K562 (cell line): ENCODE data around the gene NSUN6.
A peak's percentile ranks its signal among the peaks of the same experiment; 100 is the strongest.

ENCODE experiments used
- CBX2 ChIP-seq: fragments of 200-600 bp; sonication (generic); IDR thresholded peaks from one replicate; pipeline ENCODE4 v1.6.1; 2012; ENCODE audit warnings: mild to moderate bottlenecking, low read length, inconsistent platforms; ENCODE audit not compliant: insufficient read depth, poor library complexity, severe bottlenecking
- EP300 ChIP-seq: IDR thresholded peaks from 2 replicates; pipeline ENCODE4 v1.6.1; 2012; ENCODE audit warnings: low read length, improper control_type of control experiment
- POLR2A ChIP-seq: fragments of 450-650 bp; conservative IDR thresholded peaks from 2 replicates; pipeline ENCODE4 v1.6.1; 2016
- RCOR1 ChIP-seq, 2 experiments: IDR thresholded peaks; 2 replicates each; pipeline ENCODE4 v1.6.1; 2012; ENCODE audit warnings: low read depth in 2 of 2, low read length in 2 of 2, borderline replicate concordance in 1 of 2, improper control_type of control experiment in 1 of 2
- TF ChIP-seq, protein P1 (sequence below): fragments of 250-450 bp; sonication (Bioruptor Pico); IDR thresholded peaks from 2 replicates; pipeline ENCODE4 v1.9.0; 2021; ENCODE audit warnings: mild to moderate bottlenecking

- TF ChIP-seq POLR2A (no peak), EP300 (peak; percentile 30; the same call in 1 of the 2 replicates), RCOR1 (IDR thresholded peaks at IDR 0.05; ENCODE audit: borderline replicate concordance in 1 of 2, low read depth in 2 of 2, low read length in 2 of 2) (no peak), CBX2 (no peak)
- TF ChIP-seq, protein P1, sequence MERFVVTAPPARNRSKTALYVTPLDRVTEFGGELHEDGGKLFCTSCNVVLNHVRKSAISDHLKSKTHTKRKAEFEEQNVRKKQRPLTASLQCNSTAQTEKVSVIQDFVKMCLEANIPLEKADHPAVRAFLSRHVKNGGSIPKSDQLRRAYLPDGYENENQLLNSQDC (CRISPR knock-in tag) = no peak
These were observed 145.8 kb downstream of the NSUN6 start for GRCh38 chr10:18505456-18506118.
